ENCODE measurements around the gene SLC39A12. TPM values are rescaled to one million over a fixed set of nuclear protein-coding genes. Genes with fewer than 3 reads are reported as not detected.

SLC39A12 gene
- total and polyA plus RNA-seq, 2 experiments from 2014 or later = not detected

DNA sequence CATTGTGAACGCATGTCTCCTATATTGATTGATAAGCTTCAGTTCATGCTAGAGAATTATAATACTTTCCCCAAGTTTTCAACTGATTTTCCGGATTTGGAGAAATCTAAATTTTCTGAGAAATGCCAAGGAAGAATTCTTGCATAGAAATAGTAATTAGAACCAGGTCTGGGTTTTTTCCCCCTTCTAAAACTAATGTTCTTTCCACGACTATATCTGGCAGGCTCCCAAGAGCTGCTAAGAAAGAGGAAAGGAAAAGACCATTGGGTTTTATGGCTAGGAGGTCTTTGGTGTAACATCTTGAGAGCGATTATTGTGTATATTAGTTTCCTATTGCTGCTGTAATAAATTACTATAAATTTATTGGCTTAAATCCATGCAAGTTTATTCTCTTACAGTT, 116.7 kb downstream of the SLC39A12 start:
- Histone ChIP-seq H4K20me1 (replicated peaks; ENCODE audit: insufficient read depth) (no peaks in the 10 kb centered on the region), H3F3A (replicated peaks; ENCODE audit: low read depth) (no peaks in the 10 kb centered on the region), H3K27me3 (ENCODE audit: insufficient read depth) (no peaks in the 10 kb centered on the region), H2AFZ (no peak overlapping the region), H3K36me3 (ENCODE audit: insufficient read depth) (no peaks in the 10 kb centered on the region), H3K4me3 (no peak overlapping the region), H3K9me2 (ENCODE audit: insufficient read depth) (no peaks in the 10 kb centered on the region), H3K4me2 (no peak overlapping the region), H3K79me2 (replicated peaks; ENCODE audit: insufficient read depth) (no peaks in the 10 kb centered on the region), H3K4me1 (ENCODE audit: insufficient read depth) (no peaks in the 10 kb centered on the region), H3K27ac (ENCODE audit: low read depth) (no peak overlapping the region)
- Mint-ChIP-seq H3K36me3 (ENCODE audit: low read depth) (no peaks in the 10 kb centered on the region), H3K4me3 (no peak overlapping the region), H3K4me1 (no peaks in the 10 kb centered on the region), H3K9me3 (no peaks in the 10 kb centered on the region), H3K27ac (no peak overlapping the region), H3K27me3 (ENCODE audit: insufficient read depth, low read depth, poor library complexity) (no peaks in the 10 kb centered on the region)
- no peak for ATAC-seq
- TF ChIP-seq JUNB (IDR thresholded peaks at IDR 0.05; ENCODE audit: unreplicated experiment) = no peak
- no peak for TF ChIP-seq CREB1 (CRISPR knock-in tag; IDR thresholded peaks at IDR 0.05; ENCODE audit: low read depth)
- no peak for TF ChIP-seq EZH2phosphoT487 (IDR thresholded peaks at IDR 0.05; ENCODE audit: unreplicated experiment)
- TF ChIP-seq ZNF114 (CRISPR knock-in tag; IDR thresholded peaks at IDR 0.05) = no peak
- TF ChIP-seq, protein P1, sequence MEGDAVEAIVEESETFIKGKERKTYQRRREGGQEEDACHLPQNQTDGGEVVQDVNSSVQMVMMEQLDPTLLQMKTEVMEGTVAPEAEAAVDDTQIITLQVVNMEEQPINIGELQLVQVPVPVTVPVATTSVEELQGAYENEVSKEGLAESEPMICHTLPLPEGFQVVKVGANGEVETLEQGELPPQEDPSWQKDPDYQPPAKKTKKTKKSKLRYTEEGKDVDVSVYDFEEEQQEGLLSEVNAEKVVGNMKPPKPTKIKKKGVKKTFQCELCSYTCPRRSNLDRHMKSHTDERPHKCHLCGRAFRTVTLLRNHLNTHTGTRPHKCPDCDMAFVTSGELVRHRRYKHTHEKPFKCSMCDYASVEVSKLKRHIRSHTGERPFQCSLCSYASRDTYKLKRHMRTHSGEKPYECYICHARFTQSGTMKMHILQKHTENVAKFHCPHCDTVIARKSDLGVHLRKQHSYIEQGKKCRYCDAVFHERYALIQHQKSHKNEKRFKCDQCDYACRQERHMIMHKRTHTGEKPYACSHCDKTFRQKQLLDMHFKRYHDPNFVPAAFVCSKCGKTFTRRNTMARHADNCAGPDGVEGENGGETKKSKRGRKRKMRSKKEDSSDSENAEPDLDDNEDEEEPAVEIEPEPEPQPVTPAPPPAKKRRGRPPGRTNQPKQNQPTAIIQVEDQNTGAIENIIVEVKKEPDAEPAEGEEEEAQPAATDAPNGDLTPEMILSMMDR (conservative IDR thresholded peaks at IDR 0.05; ENCODE audit: low read depth in 2 of 2) = no peak
- TF ChIP-seq, protein P2, sequence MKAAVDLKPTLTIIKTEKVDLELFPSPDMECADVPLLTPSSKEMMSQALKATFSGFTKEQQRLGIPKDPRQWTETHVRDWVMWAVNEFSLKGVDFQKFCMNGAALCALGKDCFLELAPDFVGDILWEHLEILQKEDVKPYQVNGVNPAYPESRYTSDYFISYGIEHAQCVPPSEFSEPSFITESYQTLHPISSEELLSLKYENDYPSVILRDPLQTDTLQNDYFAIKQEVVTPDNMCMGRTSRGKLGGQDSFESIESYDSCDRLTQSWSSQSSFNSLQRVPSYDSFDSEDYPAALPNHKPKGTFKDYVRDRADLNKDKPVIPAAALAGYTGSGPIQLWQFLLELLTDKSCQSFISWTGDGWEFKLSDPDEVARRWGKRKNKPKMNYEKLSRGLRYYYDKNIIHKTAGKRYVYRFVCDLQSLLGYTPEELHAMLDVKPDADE (IDR thresholded peaks at IDR 0.05) = no peak
- TF ChIP-seq, protein P3, sequence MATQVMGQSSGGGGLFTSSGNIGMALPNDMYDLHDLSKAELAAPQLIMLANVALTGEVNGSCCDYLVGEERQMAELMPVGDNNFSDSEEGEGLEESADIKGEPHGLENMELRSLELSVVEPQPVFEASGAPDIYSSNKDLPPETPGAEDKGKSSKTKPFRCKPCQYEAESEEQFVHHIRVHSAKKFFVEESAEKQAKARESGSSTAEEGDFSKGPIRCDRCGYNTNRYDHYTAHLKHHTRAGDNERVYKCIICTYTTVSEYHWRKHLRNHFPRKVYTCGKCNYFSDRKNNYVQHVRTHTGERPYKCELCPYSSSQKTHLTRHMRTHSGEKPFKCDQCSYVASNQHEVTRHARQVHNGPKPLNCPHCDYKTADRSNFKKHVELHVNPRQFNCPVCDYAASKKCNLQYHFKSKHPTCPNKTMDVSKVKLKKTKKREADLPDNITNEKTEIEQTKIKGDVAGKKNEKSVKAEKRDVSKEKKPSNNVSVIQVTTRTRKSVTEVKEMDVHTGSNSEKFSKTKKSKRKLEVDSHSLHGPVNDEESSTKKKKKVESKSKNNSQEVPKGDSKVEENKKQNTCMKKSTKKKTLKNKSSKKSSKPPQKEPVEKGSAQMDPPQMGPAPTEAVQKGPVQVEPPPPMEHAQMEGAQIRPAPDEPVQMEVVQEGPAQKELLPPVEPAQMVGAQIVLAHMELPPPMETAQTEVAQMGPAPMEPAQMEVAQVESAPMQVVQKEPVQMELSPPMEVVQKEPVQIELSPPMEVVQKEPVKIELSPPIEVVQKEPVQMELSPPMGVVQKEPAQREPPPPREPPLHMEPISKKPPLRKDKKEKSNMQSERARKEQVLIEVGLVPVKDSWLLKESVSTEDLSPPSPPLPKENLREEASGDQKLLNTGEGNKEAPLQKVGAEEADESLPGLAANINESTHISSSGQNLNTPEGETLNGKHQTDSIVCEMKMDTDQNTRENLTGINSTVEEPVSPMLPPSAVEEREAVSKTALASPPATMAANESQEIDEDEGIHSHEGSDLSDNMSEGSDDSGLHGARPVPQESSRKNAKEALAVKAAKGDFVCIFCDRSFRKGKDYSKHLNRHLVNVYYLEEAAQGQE (IDR thresholded peaks at IDR 0.05; ENCODE audit: unreplicated experiment) = no peak
- TF ChIP-seq ZNF331 (CRISPR knock-in tag; IDR thresholded peaks at IDR 0.05; ENCODE audit: low read depth) = no peak
- TF ChIP-seq EZH2 (IDR thresholded peaks at IDR 0.05; ENCODE audit: low read depth, unreplicated experiment) = no peak
- TF ChIP-seq STAT1 (IDR thresholded peaks at IDR 0.05; ENCODE audit: unreplicated experiment) = no peak
- TF ChIP-seq, protein P4, sequence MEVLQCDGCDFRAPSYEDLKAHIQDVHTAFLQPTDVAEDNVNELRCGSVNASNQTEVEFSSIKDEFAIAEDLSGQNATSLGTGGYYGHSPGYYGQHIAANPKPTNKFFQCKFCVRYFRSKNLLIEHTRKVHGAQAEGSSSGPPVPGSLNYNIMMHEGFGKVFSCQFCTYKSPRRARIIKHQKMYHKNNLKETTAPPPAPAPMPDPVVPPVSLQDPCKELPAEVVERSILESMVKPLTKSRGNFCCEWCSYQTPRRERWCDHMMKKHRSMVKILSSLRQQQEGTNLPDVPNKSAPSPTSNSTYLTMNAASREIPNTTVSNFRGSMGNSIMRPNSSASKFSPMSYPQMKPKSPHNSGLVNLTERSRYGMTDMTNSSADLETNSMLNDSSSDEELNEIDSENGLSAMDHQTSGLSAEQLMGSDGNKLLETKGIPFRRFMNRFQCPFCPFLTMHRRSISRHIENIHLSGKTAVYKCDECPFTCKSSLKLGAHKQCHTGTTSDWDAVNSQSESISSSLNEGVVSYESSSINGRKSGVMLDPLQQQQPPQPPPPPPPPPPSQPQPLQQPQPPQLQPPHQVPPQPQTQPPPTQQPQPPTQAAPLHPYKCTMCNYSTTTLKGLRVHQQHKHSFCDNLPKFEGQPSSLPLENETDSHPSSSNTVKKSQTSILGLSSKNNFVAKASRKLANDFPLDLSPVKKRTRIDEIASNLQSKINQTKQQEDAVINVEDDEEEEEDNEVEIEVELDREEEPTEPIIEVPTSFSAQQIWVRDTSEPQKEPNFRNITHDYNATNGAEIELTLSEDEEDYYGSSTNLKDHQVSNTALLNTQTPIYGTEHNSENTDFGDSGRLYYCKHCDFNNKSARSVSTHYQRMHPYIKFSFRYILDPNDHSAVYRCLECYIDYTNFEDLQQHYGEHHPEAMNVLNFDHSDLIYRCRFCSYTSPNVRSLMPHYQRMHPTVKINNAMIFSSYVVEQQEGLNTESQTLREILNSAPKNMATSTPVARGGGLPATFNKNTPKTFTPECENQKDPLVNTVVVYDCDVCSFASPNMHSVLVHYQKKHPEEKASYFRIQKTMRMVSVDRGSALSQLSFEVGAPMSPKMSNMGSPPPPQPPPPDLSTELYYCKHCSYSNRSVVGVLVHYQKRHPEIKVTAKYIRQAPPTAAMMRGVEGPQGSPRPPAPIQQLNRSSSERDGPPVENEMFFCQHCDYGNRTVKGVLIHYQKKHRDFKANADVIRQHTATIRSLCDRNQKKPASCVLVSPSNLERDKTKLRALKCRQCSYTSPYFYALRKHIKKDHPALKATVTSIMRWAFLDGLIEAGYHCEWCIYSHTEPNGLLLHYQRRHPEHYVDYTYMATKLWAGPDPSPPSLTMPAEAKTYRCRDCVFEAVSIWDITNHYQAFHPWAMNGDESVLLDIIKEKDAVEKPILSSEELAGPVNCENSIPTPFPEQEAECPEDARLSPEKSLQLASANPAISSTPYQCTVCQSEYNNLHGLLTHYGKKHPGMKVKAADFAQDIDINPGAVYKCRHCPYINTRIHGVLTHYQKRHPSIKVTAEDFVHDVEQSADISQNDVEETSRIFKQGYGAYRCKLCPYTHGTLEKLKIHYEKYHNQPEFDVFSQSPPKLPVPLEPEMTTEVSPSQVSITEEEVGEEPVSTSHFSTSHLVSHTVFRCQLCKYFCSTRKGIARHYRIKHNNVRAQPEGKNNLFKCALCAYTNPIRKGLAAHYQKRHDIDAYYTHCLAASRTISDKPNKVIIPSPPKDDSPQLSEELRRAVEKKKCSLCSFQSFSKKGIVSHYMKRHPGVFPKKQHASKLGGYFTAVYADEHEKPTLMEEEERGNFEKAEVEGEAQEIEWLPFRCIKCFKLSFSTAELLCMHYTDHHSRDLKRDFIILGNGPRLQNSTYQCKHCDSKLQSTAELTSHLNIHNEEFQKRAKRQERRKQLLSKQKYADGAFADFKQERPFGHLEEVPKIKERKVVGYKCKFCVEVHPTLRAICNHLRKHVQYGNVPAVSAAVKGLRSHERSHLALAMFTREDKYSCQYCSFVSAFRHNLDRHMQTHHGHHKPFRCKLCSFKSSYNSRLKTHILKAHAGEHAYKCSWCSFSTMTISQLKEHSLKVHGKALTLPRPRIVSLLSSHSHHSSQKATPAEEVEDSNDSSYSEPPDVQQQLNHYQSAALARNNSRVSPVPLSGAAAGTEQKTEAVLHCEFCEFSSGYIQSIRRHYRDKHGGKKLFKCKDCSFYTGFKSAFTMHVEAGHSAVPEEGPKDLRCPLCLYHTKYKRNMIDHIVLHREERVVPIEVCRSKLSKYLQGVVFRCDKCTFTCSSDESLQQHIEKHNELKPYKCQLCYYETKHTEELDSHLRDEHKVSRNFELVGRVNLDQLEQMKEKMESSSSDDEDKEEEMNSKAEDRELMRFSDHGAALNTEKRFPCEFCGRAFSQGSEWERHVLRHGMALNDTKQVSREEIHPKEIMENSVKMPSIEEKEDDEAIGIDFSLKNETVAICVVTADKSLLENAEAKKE (CRISPR knock-in tag; IDR thresholded peaks at IDR 0.05) = no peak
- TF ChIP-seq POLR2AphosphoS5 (IDR thresholded peaks at IDR 0.05; ENCODE audit: low read depth) = no peak
- TF ChIP-seq NANOG (IDR thresholded peaks at IDR 0.05; ENCODE audit: borderline replicate concordance) = no peak
- DNase-seq (ENCODE audit: low spot score) = no peak
